HL-60 (cell line): Measurements from ENCODE around the gene LRRN2.

Source experiments
- DNase-seq, 2 experiments: peaks; one replicate each; pipeline ENCODE4 v3.0.0-alpha.2; 2010 to 2020; ENCODE audit warnings: low read depth in 1 of 2, low spot score in 1 of 2
- H3K27ac ChIP-seq: fragments of 250-450 bp; sonication (Bioruptor Pico); replicated peaks from 2 replicates; pipeline ENCODE4 v1.5.1; 2020; ENCODE audit warnings: mild to moderate bottlenecking, moderate library complexity
- H3K27me3 ChIP-seq: fragments of 250-450 bp; sonication (Bioruptor Pico); 2 replicates; pipeline ENCODE4 v1.5.1; 2021; ENCODE audit warnings: mild to moderate bottlenecking, moderate library complexity; ENCODE audit not compliant: insufficient read depth, poor library complexity, severe bottlenecking
- H3K4me3 ChIP-seq: replicated peaks from 2 replicates; pipeline ENCODE4 v1.5.1; 2011; ENCODE audit warnings: mild to moderate bottlenecking, control low read depth, low read length; ENCODE audit not compliant: insufficient read depth
- CTCF ChIP-seq: IDR thresholded peaks from one replicate; pipeline ENCODE4 v1.5.1; 2011; ENCODE audit warnings: low read length, control low read depth, inconsistent platforms; ENCODE audit not compliant: insufficient read depth
- GABPA ChIP-seq: IDR thresholded peaks from 2 replicates; pipeline ENCODE4 v1.6.1; 2012; ENCODE audit warnings: low read depth
- POLR2AphosphoS5 ChIP-seq: IDR thresholded peaks from 2 replicates; pipeline ENCODE4 v1.6.1; 2012; ENCODE audit warnings: low read depth
- REST ChIP-seq: IDR thresholded peaks from 2 replicates; pipeline ENCODE4 v1.6.1; 2012; ENCODE audit warnings: low read depth; ENCODE audit not compliant: insufficient replicate concordance
- SPI1 ChIP-seq: IDR thresholded peaks from 2 replicates; pipeline ENCODE4 v1.6.1; 2012; ENCODE audit warnings: low read depth, mild to moderate bottlenecking, borderline replicate concordance

Gene LRRN2

GRCh38 chr1:204592246-204592948 lies 93.1 kb downstream of the LRRN2 start:
- no peak overlapping the region for H3K4me3 ChIP-seq
- no peak for DNase-seq
- H3K27me3 ChIP-seq = no peaks in the 10 kb centered on the region
- no peak for TF ChIP-seq REST
- no peak for TF ChIP-seq GABPA
- no peak for TF ChIP-seq POLR2AphosphoS5
- TF ChIP-seq CTCF = no peak
- TF ChIP-seq SPI1 = no peak
- H3K27ac ChIP-seq = no peak overlapping the region

- DNase-seq = no peak
- Histone ChIP-seq H3K27me3 (no peaks in the 10 kb centered on the region), H3K4me3 (no peak overlapping the region), H3K27ac (no peak overlapping the region)
- no peak for TF ChIP-seq GABPA
- no peak for TF ChIP-seq POLR2AphosphoS5
- TF ChIP-seq REST = no peak
- TF ChIP-seq CTCF = no peak
- no peak for TF ChIP-seq SPI1
These were observed 94.0 kb downstream of the LRRN2 start for GRCh38 chr1:204591473-204592090.

- no peak overlapping the region for H3K4me3 ChIP-seq
- no peaks in the 10 kb centered on the region for H3K27me3 ChIP-seq
- no peak overlapping the region for H3K27ac ChIP-seq
- DNase-seq = no peak
- TF ChIP-seq CTCF (no peak), POLR2AphosphoS5 (no peak), SPI1 (no peak), REST (no peak), GABPA (no peak)
These were observed 96.0 kb downstream of the LRRN2 start for GRCh38 chr1:204589409-204590038.
